GM21447 (cell line): ENCODE results near the gene RPL28.
"Not testable (repeated sequence)": the region's sequence is repeated elsewhere in the genome, so short reads cannot be mapped to it uniquely, and the experiment has no call there.

Source experiments
- ATAC-seq: cut with Tn5 transposase; IDR thresholded peaks from one replicate; pipeline ENCODE4 v1.9.1; 2021; ENCODE audit not compliant: unreplicated experiment

Gene RPL28

GRCh38 chr19:55391191-55391670 is 5.5 kb downstream of the RPL28 start:
- no peak for ATAC-seq

DNA sequence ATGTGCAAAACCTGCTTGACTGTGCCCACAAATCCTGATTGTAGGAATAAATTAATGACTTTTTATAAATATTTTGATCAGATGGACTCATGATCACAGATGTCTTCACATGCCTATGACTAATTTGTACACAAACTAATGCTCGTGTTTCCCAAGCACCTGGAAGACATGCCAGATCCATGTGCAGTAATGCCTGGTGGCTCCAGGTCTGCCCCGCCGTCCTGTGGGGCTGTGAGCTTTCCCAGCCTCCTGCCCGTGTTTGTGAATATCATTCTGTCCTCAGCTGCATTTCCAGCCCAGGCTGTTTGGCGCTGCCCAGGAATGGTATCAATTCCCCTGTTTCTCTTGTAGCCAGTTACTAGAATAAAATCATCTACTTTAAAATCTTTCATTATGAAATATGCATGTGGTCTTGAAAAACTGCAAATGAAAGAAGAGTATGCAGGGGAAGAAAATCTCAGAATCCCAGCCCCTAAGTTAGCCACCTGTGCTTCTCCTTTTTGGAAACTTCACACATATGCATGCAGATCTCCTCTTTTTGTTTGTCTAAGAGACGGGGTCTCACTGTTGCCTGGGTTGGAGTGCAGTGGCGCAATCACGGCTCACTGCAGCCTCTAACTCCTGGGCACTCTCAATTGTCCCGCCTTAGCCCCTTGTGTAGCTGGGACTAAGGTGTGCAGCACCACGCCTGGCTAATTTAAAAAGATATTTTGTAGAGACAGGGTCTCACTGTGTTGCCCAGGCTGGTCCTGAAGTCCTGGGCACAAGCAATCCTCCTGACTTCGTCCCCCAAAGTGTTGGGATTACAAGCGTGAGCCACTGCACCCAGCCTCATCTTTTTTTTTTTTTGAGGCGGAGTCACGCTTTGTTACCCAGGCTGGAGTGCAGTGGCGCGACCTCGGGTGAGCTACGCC is 6.2 kb downstream of the RPL28 start:
- ATAC-seq: no peak

- no peak for ATAC-seq
These were observed 7.4 kb downstream of the RPL28 start for GRCh38 chr19:55392820-55393761.

- ATAC-seq: no peak
These were observed 12.6 kb downstream of the RPL28 start for GRCh38 chr19:55398200-55398925.

DNA sequence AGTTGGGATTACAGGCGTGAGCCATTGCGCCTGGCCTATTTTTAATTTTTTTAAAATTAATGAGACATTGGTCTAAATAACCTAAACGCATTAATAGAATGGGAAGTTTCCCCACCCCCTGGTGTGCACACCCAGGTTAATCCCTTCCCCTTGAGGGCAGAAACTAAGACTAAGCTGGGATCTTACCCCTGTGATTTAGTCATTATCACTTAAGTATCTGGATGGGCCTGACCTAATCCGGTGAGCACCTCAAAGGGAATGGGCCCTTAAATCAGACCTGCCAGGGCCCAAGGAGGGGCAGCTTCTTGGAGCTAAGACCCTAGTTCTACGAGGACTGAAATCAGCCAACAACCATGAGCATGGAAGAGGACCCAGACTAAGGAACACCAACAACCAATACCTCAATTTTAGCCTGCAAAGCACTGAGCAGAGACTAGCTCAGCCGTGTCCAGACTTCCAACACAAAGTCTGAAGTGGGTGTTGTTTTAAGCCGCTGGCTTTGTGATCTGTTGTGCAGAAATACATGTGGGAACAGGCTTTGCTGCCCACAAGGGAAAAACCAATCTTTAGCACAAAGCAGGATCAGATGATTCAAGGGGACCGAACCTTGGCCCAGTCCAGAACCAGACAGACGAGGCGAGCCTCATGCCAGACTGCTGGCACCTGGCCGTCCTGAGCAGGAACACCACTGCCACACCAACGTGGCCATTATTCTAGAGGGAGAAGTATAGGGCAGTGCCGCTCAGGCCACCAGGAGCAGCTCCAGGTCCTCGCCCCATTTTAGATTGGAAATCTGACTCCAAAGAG is 14.8 kb downstream of the RPL28 start:
- no peak for ATAC-seq

- not testable (repeated sequence) for ATAC-seq
These were observed 15.7 kb downstream of the RPL28 start for GRCh38 chr19:55401390-55401789.

DNA sequence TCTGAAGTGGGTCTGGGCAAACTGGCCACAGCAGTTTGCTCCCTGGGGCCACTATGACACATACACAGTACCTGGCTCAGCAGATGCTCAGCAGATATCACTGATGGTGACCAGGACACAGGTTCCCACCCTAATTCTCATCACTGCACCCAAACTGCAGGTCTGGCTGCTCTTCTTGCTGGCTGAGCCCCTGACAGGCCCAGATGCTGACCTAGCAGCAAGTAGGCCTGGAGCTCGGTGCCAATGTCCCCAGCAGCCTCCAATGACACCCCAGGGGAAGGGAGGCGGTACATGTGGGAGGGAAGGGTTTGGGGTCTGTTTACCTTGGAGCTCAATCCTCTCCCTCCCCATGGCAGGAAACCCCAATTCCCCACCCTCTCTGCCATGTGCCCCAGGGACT is 16.8 kb downstream of the RPL28 start:
- no peak for ATAC-seq

- no peak for ATAC-seq
These were observed 19.9 kb downstream of the RPL28 start for GRCh38 chr19:55405638-55406037.

GRCh38 chr19:55406091-55406825 is 20.5 kb downstream of the RPL28 start:
- ATAC-seq: no peak

DNA sequence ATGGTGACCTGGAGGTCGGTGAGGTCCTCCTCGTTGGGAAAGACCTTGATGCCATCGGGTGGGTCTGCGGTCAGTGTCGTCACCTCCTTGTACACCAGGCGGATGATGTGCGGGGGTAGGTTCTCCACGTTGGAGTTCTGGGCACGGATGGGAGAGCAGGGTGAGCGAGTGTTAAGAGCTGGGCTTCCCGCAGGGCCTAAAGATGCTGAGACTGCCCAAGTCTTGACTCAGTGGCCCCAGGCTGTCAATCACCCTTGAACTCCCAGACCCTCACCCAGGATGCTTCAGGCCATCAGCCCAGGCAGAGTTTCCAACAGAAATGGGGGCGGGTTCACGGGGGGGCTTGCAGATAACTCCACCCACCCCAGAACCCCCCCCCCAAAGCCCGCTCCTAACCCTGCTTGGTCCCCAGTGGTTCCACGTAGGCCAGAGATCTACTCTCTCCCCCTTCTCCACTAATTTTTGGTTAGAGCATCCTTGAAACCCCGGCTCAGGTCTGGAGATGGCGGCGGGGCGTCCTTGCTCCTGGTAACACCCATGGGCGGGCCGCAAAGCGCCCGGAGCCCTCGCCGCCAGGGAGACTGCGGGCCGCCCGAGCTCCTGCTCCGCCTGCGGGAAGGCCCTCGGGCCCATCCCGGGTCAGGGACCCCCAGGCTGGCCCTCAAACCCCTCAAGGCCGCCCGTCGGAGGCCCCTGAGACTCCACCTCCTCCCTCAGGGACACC is 21.3 kb downstream of the RPL28 start:
- peak; percentile 4 for ATAC-seq

DNA sequence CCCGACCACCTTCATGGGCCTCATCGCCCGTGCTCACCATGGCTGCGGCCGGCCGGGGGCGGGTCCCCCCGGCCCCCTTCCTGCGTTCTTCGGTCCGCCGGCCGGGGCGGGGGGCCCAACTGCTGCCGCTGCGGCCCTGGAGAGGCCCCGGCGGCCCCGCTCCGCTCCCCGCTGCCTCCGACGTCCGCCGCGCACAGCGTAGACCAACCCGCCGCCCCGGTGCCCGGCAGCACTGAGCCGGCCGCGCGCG is 21.7 kb downstream of the RPL28 start, which contains the start of gene UBE2S:
Gene UBE2S, minus strand, starts transcription at position 239 of the 250 bp plus-strand sequence. Its CDS starts 199 bp downstream, at position 40.
- ATAC-seq: not testable (repeated sequence)

DNA sequence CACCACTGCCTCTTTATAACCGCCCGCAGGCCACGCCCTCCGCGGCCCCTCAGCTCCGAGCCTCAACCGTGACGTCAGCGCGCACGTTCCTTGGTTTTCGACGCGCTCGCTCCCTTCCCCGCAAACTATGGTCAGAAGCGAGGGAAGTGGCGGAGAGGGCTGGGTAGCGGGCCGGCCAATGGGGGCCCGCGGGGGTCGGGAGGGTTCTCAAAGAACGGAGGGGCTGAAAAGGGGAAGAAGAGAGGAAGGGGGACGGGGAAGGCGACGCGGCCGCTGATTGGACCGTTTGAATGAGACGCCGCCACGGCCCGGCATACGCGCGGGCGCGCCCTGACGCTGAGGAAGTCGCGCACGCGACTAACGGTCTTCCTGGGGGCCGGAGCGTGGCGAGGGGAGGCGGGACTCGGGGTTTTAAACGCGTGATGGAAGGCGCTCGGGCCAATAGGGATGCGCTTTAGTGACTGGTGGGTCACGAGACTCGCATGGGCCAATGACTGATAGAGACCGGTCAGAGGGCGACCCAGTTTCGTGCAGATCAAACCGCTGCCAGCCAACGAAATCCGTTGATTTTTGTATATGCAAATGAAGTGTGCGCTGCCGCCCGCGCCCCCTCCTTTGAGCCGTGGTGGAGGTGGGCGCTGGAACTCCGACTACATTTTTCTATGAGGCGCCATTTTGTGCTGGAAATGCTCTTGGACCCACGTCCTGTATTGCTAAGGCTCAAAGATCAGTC is 22.2 kb downstream of the RPL28 start:
- peak; percentile 85 for ATAC-seq

- ATAC-seq: no peak
These were observed 22.8 kb downstream of the RPL28 start for GRCh38 chr19:55408533-55408872.

DNA sequence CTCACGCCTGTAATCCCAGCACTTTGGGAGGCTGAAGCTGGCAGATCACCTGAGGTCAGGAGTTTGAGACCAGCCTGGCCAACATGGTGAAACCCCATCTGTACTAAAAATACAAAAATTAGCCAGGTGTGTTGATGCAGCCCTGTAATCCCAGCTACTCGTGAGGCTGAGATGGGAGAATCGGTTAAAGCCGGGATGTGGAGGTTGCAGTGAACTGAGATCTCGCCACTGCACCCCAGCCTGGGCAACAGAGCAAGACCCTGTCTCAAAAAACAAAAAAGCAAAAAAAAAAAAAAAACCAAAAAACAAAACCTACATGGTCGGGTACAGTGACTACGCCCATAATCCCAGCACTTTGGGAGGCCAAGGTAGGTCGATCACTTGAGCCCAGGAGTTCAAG is 23.4 kb downstream of the RPL28 start:
- ATAC-seq: not testable (repeated sequence)

DNA sequence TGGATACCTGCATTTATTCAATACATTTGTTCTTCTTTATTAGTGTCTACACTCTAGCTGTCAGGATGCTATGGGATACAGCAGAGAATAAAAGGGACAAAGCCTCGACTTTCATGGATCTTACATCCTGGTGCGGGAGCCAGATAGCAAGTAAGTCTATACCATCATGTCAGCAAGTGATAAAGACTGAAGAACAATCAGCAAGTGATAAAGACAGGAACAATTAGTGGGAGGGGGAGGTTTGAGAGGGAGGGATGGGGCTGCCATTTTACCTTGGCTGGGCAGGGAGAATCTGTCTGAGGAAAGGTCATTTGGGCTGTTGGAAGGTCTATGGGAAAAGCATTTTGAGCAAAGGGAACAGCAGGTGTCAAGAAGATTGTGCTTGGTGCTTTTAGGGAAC is 24.4 kb downstream of the RPL28 start:
- no peak for ATAC-seq

DNA sequence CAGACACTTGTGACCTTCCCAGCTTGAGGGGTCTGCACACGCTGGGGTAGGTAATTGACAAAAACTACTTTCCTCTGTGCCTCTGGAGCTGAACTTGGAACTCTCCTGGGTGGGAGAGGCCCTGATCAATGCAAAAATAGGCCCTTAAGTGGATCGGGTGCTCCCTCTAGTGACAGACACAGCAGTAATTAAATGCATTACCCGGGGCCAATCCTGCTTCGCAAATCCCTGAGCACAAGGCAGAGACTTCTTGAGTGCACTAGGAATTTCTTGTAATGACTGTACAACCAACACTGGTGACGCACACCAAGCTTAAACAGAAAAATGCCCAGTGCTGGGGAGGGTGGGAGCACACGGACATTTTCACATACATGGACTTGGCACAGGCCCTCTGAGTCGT is 32.5 kb downstream of the RPL28 start:
- no peak for ATAC-seq

- no peak for ATAC-seq
These were observed 33.4 kb downstream of the RPL28 start for GRCh38 chr19:55419103-55419502.

DNA sequence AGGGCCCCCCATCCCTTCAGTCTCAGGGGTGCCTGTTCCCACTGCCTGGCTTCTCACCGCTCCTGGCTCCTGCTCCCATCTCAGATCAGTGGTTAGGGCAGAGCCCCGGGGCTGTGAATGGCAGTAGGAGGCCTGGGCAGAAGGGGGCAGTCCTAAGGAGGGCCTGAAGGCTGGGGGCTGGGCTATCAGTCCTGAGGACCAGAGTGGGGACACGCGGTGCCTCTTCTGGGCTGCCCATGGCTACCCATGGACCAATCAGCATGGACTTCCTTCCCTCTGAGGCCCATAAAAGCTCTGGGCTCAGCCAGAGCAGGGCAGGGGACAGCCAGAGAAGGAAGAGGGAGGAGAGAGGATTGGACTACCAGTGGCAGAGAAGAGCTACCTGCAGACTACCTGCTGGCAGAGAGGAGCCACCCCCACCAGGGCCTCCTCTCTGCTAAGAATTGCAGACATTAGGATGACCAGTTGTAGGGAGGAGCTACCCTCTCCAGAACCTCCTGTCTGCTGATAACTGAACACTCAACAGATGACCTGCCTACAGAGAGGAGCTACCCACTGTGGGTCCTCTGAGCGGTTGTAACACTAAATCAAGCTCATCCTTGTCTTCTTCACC is 34.0 kb downstream of the RPL28 start:
- no peak for ATAC-seq
